Ishikawa (cell line): ENCODE data around the gene COL26A1.

Experiments
- EGR1 ChIP-seq: IDR thresholded peaks from 2 replicates; pipeline ENCODE4 v1.6.1; 2012
- EP300 ChIP-seq: IDR thresholded peaks from 2 replicates; pipeline ENCODE4 v1.6.1; 2012; ENCODE audit warnings: borderline replicate concordance
- REST ChIP-seq: IDR thresholded peaks from 2 replicates; pipeline ENCODE4 v1.6.1; 2012; ENCODE audit warnings: low read depth, mild to moderate bottlenecking
- TCF12 ChIP-seq: IDR thresholded peaks from 2 replicates; pipeline ENCODE4 v1.6.1; 2012; ENCODE audit warnings: low read depth

- no peak for TF ChIP-seq EGR1
- no peak for TF ChIP-seq REST
- TF ChIP-seq EP300: no peak
- TF ChIP-seq TCF12: no peak
These were observed 22.3 kb upstream of the COL26A1 start for GRCh38 chr7:101340379-101340778.
